GM23248 (cell line): Measurements from ENCODE around the gene ATF3.

Experiments
- EZH2 ChIP-seq: fragments of 200-600 bp; sonication (generic); IDR thresholded peaks from 2 replicates; pipeline ENCODE4 v1.6.1; 2018; ENCODE audit warnings: antibody characterized with exemption, mild to moderate bottlenecking; ENCODE audit not compliant: insufficient read depth, poor library complexity, severe bottlenecking
- EZH2phosphoT487 ChIP-seq: fragments of 200-600 bp; sonication (generic); IDR thresholded peaks from 2 replicates; pipeline ENCODE4 v1.6.1; 2018; ENCODE audit warnings: antibody characterized with exemption, moderate library complexity, mild to moderate bottlenecking, low read depth; ENCODE audit not compliant: insufficient read depth

DNA sequence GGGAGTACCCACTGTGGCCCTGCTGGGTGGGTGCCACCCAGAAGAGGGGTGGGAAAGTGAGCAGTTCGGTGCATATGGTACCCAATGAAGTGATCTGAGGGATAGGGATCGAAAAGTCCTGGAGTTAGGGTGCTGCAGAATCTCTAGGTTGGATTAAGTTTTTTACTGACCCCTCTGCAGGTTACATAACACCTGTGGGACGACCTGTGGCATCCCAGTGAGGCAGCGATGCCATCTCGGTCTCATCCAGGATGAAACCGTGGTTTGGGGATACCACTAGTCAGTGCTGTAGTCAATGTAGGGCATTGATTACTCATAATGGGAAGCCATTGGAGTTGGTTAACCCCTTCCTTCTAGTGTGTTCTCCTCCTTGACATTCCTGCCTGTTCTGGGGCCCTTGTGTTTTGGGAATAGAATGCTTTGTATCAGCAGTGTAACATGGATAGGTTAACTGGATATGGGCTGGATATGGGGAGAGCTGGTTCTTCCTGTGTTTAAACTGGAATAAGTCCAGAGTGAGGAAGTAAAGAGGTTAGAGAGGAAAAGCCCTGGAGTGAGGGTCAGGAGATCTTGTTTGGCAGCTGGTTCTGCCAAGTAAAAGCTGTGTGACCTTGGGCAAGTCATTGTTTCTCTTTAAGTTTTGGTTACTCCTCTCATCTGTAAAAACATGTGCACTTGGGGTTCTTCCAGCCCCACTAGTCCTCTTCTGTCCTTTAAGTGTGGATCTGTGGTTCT is 42.8 kb upstream of the ATF3 start:
- TF ChIP-seq EZH2 (no peak), EZH2phosphoT487 (no peak)
